HG03558 (cell line): ENCODE data around the gene STK35.
"Not testable (repeated sequence)": the region's sequence is repeated elsewhere in the genome, so short reads cannot be mapped to it uniquely, and the experiment has no call there.

ENCODE experiments used
- ATAC-seq: cut with Tn5 transposase; IDR thresholded peaks from one replicate; pipeline ENCODE4 v1.9.1; 2021; ENCODE audit warnings: moderate number of reproducible peaks; ENCODE audit not compliant: unreplicated experiment; ENCODE audit errors: extremely low read depth

Gene STK35

GRCh38 chr20:2178318-2179232 lies 76.9 kb downstream of the STK35 start:
- no peak for ATAC-seq

- ATAC-seq = no peak
Observed at GRCh38 chr20:2179233-2179580, 77.6 kb downstream of the STK35 start.

GRCh38 chr20:2179949-2180348 lies 78.3 kb downstream of the STK35 start:
- no peak for ATAC-seq

GRCh38 chr20:2183381-2183780 lies 81.8 kb downstream of the STK35 start:
- ATAC-seq = no peak

GRCh38 chr20:2184933-2185332 lies 83.3 kb downstream of the STK35 start:
- ATAC-seq = not testable (repeated sequence)

- no peak for ATAC-seq
Observed at GRCh38 chr20:2195614-2196013, 94.0 kb downstream of the STK35 start.

- ATAC-seq = no peak
Observed at GRCh38 chr20:2197166-2197565, 95.5 kb downstream of the STK35 start.
